Fibroblast of skin of left quadriceps (primary cell): Measurements from ENCODE around the gene SQOR.

ENCODE experiments used
- DNase-seq, 2 experiments: peaks; one replicate each; pipeline ENCODE4 v3.0.0-alpha.2; 2013; ENCODE audit warnings: low read depth in 2 of 2

SQOR gene

GRCh38 chr15:45634432-45635190 lies at the start of gene SQOR:
Gene SQOR, plus strand, starts transcription at chr15:45635029. Its CDS starts 23,895 bp downstream, at chr15:45658924.
- DNase-seq = no peak

GRCh38 chr15:45585069-45585791 lies 49.6 kb upstream of the SQOR start:
- no peak for DNase-seq

- no peak for DNase-seq
These were observed 48.7 kb upstream of the SQOR start for GRCh38 chr15:45586125-45586524.

GRCh38 chr15:45586601-45587094 lies 48.2 kb upstream of the SQOR start:
- DNase-seq = no peak

GRCh38 chr15:45587095-45587862 lies 47.5 kb upstream of the SQOR start, which contains the start of gene BLOC1S6:
Gene BLOC1S6, plus strand, starts transcription at chr15:45587379. Its CDS starts 65 bp downstream, at chr15:45587444.
- DNase-seq = peak; percentile 79 to 81

GRCh38 chr15:45587863-45588170 lies 47.0 kb upstream of the SQOR start:
- no peak for DNase-seq

GRCh38 chr15:45588219-45588875 lies 46.5 kb upstream of the SQOR start:
- no peak for DNase-seq

- no peak for DNase-seq
These were observed 45.6 kb upstream of the SQOR start for GRCh38 chr15:45589256-45589655.

- no peak for DNase-seq
These were observed 40.5 kb upstream of the SQOR start for GRCh38 chr15:45594319-45594718.

- DNase-seq = no peak
These were observed 39.8 kb upstream of the SQOR start for GRCh38 chr15:45594835-45595530.

- DNase-seq = no peak
These were observed 30.9 kb upstream of the SQOR start for GRCh38 chr15:45603881-45604280.

GRCh38 chr15:45604326-45604725 lies 30.5 kb upstream of the SQOR start:
- no peak for DNase-seq

GRCh38 chr15:45606413-45606812 lies 28.4 kb upstream of the SQOR start:
- no peak for DNase-seq

- DNase-seq = no peak
These were observed 28.0 kb upstream of the SQOR start for GRCh38 chr15:45606841-45607240.

- no peak for DNase-seq
These were observed 23.5 kb upstream of the SQOR start for GRCh38 chr15:45611305-45611704.

- DNase-seq = no peak
These were observed 21.9 kb upstream of the SQOR start for GRCh38 chr15:45612790-45613415.

- no peak for DNase-seq
These were observed 17.9 kb upstream of the SQOR start for GRCh38 chr15:45616901-45617323.

- DNase-seq = no peak
These were observed 16.0 kb upstream of the SQOR start for GRCh38 chr15:45618813-45619212.

GRCh38 chr15:45628136-45628535 lies 6.7 kb upstream of the SQOR start:
- DNase-seq = no peak

- DNase-seq = peak; percentile 71 to 73
These were observed 3.7 kb upstream of the SQOR start for GRCh38 chr15:45630917-45631691.
